ENCODE measurements around the gene CDR2L.
"Not testable (repeated sequence)": the region's sequence is repeated elsewhere in the genome, so short reads cannot be mapped to it uniquely, and the experiment has no call there.

Gene CDR2L

DNA sequence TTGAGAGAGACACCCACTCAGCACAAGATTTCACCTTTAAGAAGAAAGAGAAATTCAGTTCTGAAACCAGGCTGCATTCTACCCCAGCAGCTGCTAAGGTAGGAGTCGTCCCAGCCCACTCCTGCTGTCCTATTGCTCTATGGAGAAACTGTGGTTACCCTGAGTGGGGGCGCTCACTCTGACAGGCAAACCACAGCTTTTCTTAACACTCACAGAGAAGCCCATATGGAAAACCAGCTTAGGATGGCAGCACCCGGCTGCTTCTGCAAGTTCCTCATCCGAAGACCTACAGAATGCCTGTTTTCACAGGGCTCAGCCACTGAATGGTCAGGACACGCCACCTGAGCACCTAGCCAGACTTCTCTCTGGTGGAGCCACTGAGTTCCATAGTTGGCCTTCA is 51.8 kb downstream of the CDR2L start:
- Histone ChIP-seq H3K9me2 (replicated peaks; ENCODE audit: insufficient read depth, low read length) (no peaks in the 10 kb centered on the region), H4K20me1 (ENCODE audit: insufficient read depth, low read length) (no peaks in the 10 kb centered on the region), H3K27ac (ENCODE audit: low read length) (no peak overlapping the region), H3K27me3 (replicated peaks; ENCODE audit: insufficient read depth, low read length) (no peaks in the 10 kb centered on the region), H3F3A (ENCODE audit: insufficient read depth, low read length) (peaks cover 9% of the 10 kb centered on the region; the same call in 1 of the 2 replicates), H3K9ac (ENCODE audit: low read length) (no peak overlapping the region), H3K9me3 (replicated peaks; ENCODE audit: insufficient read depth, low read length) (no peaks in the 10 kb centered on the region), H3K79me2 (ENCODE audit: low read length) (no peaks in the 10 kb centered on the region), H2AFZ (ENCODE audit: low read length) (no peak overlapping the region), H3K4me2 (ENCODE audit: low read depth, low read length) (no peak overlapping the region), H3K4me3 (ENCODE audit: low read length) (no peak overlapping the region), H3K4me1 (ENCODE audit: low read length) (no peaks in the 10 kb centered on the region), H3K36me3 (replicated peaks; ENCODE audit: insufficient read depth, low read length) (no peaks in the 10 kb centered on the region)
- no peak for DNase-seq
- TF ChIP-seq, protein P1, sequence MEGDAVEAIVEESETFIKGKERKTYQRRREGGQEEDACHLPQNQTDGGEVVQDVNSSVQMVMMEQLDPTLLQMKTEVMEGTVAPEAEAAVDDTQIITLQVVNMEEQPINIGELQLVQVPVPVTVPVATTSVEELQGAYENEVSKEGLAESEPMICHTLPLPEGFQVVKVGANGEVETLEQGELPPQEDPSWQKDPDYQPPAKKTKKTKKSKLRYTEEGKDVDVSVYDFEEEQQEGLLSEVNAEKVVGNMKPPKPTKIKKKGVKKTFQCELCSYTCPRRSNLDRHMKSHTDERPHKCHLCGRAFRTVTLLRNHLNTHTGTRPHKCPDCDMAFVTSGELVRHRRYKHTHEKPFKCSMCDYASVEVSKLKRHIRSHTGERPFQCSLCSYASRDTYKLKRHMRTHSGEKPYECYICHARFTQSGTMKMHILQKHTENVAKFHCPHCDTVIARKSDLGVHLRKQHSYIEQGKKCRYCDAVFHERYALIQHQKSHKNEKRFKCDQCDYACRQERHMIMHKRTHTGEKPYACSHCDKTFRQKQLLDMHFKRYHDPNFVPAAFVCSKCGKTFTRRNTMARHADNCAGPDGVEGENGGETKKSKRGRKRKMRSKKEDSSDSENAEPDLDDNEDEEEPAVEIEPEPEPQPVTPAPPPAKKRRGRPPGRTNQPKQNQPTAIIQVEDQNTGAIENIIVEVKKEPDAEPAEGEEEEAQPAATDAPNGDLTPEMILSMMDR (IDR thresholded peaks at IDR 0.05; ENCODE audit: low read length) = no peak
- no peak for TF ChIP-seq EZH2 (optimal IDR thresholded peaks at IDR 0.05; ENCODE audit: low read depth, low read length)
- no peak for TF ChIP-seq EZH2phosphoT487 (IDR thresholded peaks at IDR 0.05; ENCODE audit: low read length)

DNA sequence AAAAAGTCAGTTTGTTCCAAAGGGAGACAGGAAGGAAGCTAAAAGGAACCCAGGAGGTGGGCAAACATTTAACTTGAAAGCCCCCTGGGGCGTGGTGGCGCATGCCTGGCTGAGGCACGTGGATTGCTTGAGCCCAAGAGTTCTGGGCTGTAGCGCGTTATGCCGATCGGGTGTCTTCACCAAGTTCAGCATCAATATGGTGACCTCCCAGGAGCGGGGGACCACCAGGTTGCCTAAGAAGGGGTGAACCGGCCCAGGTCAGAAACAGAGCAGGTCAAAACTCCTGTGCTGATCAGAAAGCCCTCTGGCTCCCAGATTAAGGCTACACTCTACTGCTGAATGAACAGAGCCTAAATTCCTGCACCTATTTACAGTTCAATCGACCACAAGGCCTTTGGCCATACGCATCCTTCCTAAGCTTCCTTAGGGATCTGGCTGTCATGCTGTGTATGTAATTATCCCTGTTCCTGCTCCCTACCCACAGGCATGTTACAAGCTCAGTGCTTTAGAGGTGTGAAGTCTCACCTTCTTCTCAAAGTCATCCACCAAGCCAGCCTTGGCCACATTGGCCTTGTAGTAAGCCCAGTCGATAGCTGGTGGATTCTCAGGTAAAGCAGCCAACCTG is 54.3 kb downstream of the CDR2L start:
- Histone ChIP-seq H4K20me1 (ENCODE audit: insufficient read depth, low read length) (no peaks in the 10 kb centered on the region), H3K27me3 (replicated peaks; ENCODE audit: insufficient read depth, low read length) (no peaks in the 10 kb centered on the region), H3K27ac (ENCODE audit: low read length) (no peak overlapping the region), H2AFZ (ENCODE audit: low read length) (no peak overlapping the region), H3K9me2 (replicated peaks; ENCODE audit: insufficient read depth, low read length) (no peaks in the 10 kb centered on the region), H3F3A (ENCODE audit: insufficient read depth, low read length) (0 out of 2 replicates have a peak, but pooled peaks cover 4% of the 10 kb centered on the region), H3K4me3 (ENCODE audit: low read length) (no peak overlapping the region), H3K9me3 (replicated peaks; ENCODE audit: insufficient read depth, low read length) (no peaks in the 10 kb centered on the region), H3K4me1 (ENCODE audit: low read length) (no peaks in the 10 kb centered on the region), H3K36me3 (replicated peaks; ENCODE audit: insufficient read depth, low read length) (no peaks in the 10 kb centered on the region), H3K4me2 (ENCODE audit: low read depth, low read length) (no peak overlapping the region), H3K9ac (ENCODE audit: low read length) (no peak overlapping the region), H3K79me2 (ENCODE audit: low read length) (peaks cover 17% of the 10 kb centered on the region)
- no peak for DNase-seq
- TF ChIP-seq EZH2 (optimal IDR thresholded peaks at IDR 0.05; ENCODE audit: low read depth, low read length) (no peak), EZH2phosphoT487 (IDR thresholded peaks at IDR 0.05; ENCODE audit: low read length) (no peak)
- TF ChIP-seq, protein P1 (IDR thresholded peaks at IDR 0.05; ENCODE audit: low read length) = no peak

DNA sequence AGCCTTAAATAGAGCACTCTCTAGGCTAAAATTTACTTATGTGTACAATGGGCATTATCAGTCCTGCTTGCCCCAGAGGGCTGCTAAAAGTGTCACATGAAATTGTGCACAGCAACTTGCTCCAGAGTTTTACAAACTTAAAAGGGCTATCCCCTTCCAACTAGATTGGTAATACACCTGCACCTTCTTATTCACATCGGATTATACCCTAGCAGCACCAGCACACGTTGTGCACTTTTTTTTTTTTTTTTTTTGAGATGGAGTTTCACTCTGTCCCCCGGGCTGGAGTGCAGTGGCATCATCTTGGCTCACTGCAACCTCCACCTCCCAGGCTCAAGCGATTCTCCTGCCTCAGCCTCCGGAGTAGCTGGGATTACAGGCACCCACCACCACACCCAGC is 56.4 kb downstream of the CDR2L start:
- H4K20me1 ChIP-seq (ENCODE audit: insufficient read depth, low read length); H3K27ac ChIP-seq (ENCODE audit: low read length); H3K36me3 ChIP-seq (replicated peaks; ENCODE audit: insufficient read depth, low read length); H3K9me3 ChIP-seq (replicated peaks; ENCODE audit: insufficient read depth, low read length); H3K4me2 ChIP-seq (ENCODE audit: low read depth, low read length); H3K4me3 ChIP-seq (ENCODE audit: low read length); H3K9me2 ChIP-seq (replicated peaks; ENCODE audit: insufficient read depth, low read length); H3F3A ChIP-seq (ENCODE audit: insufficient read depth, low read length); H3K9ac ChIP-seq (ENCODE audit: low read length); H3K4me1 ChIP-seq (ENCODE audit: low read length); H2AFZ ChIP-seq (ENCODE audit: low read length); H3K27me3 ChIP-seq (replicated peaks; ENCODE audit: insufficient read depth, low read length); DNase-seq: not testable (repeated sequence)
- H3K79me2 ChIP-seq (ENCODE audit: low read length) = peaks cover 26% of the 10 kb centered on the region

DNA sequence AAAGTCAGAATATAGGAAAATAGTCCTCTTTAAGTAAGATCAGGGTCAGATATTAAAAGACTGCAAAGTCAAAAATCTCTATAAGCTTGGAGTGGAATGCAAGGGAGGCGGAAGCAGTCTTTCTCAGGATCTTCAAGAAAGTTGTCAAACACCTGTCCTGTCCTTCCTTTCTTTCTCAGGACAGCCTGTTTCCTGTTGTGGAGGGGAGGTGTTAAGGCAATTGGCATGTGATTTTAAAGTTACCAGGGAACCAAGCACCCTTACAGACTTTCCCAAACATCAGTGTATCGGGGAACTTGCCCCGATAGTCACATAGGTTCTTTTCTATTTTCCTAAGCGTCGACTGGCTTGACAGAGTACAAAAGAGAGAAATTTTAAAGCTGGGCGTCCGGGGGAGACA is 57.3 kb downstream of the CDR2L start:
- Histone ChIP-seq H3K4me2 (ENCODE audit: low read depth, low read length) (no peak overlapping the region), H3K9me2 (replicated peaks; ENCODE audit: insufficient read depth, low read length) (no peaks in the 10 kb centered on the region), H3K9me3 (replicated peaks; ENCODE audit: insufficient read depth, low read length) (no peaks in the 10 kb centered on the region), H3K4me1 (ENCODE audit: low read length) (peaks cover 6% of the 10 kb centered on the region), H3F3A (ENCODE audit: insufficient read depth, low read length) (no peaks in the 10 kb centered on the region; the same call in 1 of the 2 replicates), H3K27ac (ENCODE audit: low read length) (no peak overlapping the region), H3K27me3 (replicated peaks; ENCODE audit: insufficient read depth, low read length) (no peaks in the 10 kb centered on the region), H4K20me1 (ENCODE audit: insufficient read depth, low read length) (no peaks in the 10 kb centered on the region), H3K4me3 (ENCODE audit: low read length) (no peak overlapping the region), H3K9ac (ENCODE audit: low read length) (no peak overlapping the region), H2AFZ (ENCODE audit: low read length) (no peak overlapping the region), H3K36me3 (replicated peaks; ENCODE audit: insufficient read depth, low read length) (no peaks in the 10 kb centered on the region), H3K79me2 (ENCODE audit: low read length) (peaks cover 26% of the 10 kb centered on the region)
- no peak for DNase-seq
- TF ChIP-seq EZH2phosphoT487 (IDR thresholded peaks at IDR 0.05; ENCODE audit: low read length) = no peak
- TF ChIP-seq EZH2 (optimal IDR thresholded peaks at IDR 0.05; ENCODE audit: low read depth, low read length) = no peak
- TF ChIP-seq, protein P1 (IDR thresholded peaks at IDR 0.05; ENCODE audit: low read length) = no peak

DNA sequence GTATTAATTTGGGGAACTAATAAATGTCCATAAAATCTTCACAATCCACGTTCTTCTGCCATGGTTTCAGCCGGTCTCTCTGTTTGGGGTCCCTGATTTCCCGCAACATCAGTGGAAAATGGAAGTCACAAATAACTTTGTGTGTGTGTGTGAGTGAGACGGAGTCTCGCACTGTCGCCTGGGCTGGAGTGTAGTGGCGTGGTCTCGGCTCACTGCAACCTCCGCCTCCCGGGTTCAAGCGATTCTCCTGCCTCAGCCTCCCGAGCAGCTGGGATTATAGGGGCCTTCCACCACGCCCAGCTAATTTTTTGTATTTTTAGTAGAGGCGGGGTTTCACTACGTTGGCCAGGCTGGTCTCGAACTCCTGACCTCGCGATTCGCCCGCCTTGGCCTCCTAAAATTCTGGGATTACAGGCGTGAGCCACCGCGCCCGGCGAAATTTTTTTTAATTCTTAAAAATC is 58.5 kb downstream of the CDR2L start:
- not testable (repeated sequence) for H3K9me3 ChIP-seq (replicated peaks; ENCODE audit: insufficient read depth, low read length)
- peak overlapping the region; percentile 99 for H3K4me3 ChIP-seq (ENCODE audit: low read length)
- H3K27ac ChIP-seq (ENCODE audit: low read length) = peak overlapping the region; percentile 68; the same call in 1 of the 2 replicates

More for the DNA sequence above, 58.5 kb downstream of the CDR2L start:
- peaks cover 26% of the 10 kb centered on the region for H3K79me2 ChIP-seq (ENCODE audit: low read length)
- not testable (repeated sequence) for H3F3A ChIP-seq (ENCODE audit: insufficient read depth, low read length); H4K20me1 ChIP-seq (ENCODE audit: insufficient read depth, low read length); H3K9me2 ChIP-seq (replicated peaks; ENCODE audit: insufficient read depth, low read length); DNase-seq; H3K4me1 ChIP-seq (ENCODE audit: low read length); H3K36me3 ChIP-seq (replicated peaks; ENCODE audit: insufficient read depth, low read length); H3K27me3 ChIP-seq (replicated peaks; ENCODE audit: insufficient read depth, low read length)
- H3K9ac ChIP-seq (ENCODE audit: low read length) = peak overlapping the region; percentile 94
- peak overlapping the region; percentile 94; the same call in 1 of the 2 replicates for H2AFZ ChIP-seq (ENCODE audit: low read length)
- peak overlapping the region; percentile 33; the same call in 1 of the 2 replicates for H3K4me2 ChIP-seq (ENCODE audit: low read depth, low read length)
